IPS-18c (cell line): ENCODE results near the gene RMI1.
"Not testable (repeated sequence)": the region's sequence is repeated elsewhere in the genome, so short reads cannot be mapped to it uniquely, and the experiment has no call there.

ENCODE experiments used
- H3K4me3 ChIP-seq: 2 replicates; pipeline ENCODE4 v1.7.0; 2013; ENCODE audit warnings: low read depth, mild to moderate bottlenecking, low read length, moderate library complexity; ENCODE audit not compliant: insufficient read depth
- H3K9me3 ChIP-seq: one replicate; pipeline ENCODE4 v1.6.1; 2013; ENCODE audit warnings: mild to moderate bottlenecking, low read length, moderate library complexity; ENCODE audit not compliant: control insufficient read depth, insufficient read depth

Gene RMI1

DNA sequence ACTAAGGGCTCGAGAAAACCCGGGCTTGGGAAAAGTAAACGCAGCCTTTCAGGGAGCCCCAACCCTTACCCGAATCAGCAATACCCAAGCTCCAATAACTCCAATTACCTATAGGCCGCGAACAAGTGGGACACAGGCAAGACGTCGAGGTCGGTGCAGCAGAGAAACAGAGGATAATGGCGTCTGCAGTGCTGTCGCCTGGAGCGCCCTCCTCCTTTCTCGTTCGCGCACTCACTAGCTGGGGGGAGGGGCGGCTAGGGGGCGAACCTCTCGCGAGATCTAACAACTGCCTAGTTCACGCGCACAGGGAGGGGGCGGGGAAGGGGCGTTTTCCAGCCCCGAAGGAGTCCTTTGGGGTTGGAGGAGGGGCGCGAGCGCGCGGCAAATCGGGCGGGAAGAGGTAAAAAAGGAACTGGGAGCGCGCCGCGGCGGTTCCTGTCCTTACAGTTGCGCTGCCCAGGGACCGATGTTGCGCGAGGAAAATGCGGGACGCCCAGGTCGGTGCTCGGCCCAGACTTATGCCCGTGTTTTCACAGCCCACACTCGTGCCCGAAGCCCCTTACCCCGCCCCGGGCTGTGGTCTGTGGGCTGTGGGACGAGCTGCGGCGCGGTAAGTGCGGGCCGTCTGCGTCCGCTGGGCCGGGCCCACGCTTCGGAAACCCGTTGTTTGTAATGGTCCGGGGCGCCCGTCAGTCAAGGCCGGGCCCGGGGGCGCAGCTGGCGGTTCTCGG lies at the start of gene RMI1:
Gene RMI1 (plus strand): TSS at position 411 of the 731 bp plus-strand sequence. CDS start 20,182 bp downstream, outside the sequence.
- H3K9me3 ChIP-seq: no peaks in the 10 kb centered on the region

DNA sequence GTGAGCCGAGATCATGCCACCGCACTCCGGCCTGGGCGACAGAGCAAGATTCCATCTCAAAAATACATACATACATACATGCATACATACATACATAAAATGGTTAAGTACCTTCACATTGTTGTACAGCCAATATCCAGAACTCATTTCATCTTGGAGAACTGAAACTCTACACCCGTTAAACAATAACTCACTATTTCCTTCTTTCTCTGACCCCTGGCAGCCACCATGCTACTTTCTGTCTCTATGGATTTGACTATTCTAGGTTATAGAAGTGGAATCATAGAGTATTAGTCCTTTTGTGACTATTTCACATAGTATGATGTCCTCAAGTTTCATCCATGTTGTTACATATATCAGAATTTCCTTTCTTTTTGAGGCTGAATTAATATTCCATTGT lies 49.7 kb upstream of the RMI1 start:
- H3K9me3 ChIP-seq: no peaks in the 10 kb centered on the region
- H3K4me3 ChIP-seq: no peak overlapping the region

More for the DNA sequence above, at the start of gene RMI1:
- H3K4me3 ChIP-seq: peak within 1 kb of the TSS; percentile 99

DNA sequence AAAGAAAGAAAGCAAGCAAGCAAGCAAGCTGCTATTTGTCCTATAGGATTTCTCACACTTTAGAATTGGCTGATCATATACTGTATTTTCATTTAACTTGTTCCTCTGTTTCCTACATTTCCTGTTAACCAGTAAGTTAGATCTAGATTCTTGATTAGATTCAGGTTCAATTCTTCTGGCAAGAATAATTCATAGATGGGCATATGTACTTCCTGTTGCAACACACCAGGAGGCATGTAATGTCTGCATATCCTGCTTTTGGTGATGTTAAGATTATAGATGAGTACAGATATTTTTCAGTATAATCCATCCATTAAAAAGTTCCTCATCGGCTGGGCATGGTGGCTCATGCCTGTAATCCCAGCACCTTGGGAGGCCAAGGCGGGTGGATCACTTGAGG lies 48.6 kb upstream of the RMI1 start:
- Histone ChIP-seq H3K4me3 (no peak overlapping the region), H3K9me3 (no peaks in the 10 kb centered on the region)

DNA sequence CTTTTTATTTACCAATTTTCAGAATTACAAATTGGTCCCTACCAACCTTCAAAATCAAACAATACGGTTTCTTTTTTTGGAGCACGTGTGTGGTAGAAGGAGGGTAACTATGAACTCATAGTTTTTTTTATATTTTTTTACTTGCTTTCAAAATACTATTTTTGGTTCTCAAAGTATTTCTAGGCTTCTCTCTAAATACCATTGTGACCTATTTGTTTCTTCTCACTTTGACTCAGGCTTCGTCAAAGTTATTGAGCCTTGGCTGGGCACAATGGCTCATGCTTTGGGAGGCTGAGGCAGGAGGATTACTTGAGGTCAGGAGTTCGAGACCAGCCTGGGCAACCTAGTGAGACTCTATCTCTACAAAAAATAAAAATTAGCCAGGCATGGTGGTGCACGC lies 47.8 kb upstream of the RMI1 start:
- H3K4me3 ChIP-seq: no peak overlapping the region
- no peaks in the 10 kb centered on the region for H3K9me3 ChIP-seq

DNA sequence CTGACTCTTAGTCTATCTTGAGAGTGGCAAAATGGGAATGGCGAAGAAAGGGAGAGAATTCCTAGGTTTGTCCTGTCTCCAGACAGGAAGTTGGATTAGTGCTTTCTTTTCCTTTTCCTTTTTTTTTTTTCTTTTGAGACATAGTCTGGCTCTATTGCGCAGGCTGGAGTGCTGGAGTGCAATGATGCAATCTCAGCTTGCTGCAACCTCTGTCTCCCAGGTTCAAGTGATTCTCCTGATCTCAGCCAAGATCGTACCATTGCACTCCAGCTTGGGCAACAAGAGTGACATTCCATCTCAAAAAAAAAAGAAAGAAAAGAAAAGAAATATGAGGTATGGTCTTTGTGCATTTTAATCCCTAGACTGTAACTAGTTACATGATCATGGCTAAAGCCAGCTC lies 46.8 kb upstream of the RMI1 start:
- no peaks in the 10 kb centered on the region for H3K9me3 ChIP-seq
- H3K4me3 ChIP-seq: no peak overlapping the region

DNA sequence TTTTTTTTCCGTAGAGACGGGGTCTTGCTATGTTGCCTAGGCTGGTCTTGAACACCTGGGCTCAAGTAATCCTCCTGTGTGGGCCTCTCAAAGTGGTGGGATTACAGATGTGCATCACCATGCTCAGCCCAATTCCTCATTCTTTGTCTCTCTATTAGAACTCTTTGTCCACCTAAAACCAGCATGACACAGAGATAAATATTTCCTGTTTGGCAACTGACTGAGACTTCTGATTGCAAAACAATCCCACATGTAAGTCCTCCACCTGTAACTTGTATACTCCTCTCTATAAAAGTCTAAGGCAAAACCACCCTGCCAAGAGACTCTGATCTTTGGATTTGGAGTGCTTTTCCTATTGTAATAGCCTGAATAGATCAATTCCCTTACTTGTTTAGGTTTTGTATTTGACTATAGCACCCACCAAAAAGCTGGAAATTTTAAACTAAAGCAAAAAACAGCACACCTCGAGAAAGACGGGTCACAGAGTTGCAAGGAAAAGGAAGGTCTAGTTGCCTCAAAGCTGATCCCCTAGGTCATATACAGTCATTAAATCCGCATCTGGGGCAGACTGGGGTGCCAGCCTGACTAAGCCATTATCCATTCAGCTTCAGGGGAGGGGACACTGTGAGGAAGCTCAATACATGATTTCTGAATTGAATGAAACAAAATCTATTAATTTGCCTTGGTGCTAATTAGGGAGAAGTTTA lies 45.9 kb upstream of the RMI1 start:
- H3K9me3 ChIP-seq: no peaks in the 10 kb centered on the region
- no peak overlapping the region for H3K4me3 ChIP-seq

DNA sequence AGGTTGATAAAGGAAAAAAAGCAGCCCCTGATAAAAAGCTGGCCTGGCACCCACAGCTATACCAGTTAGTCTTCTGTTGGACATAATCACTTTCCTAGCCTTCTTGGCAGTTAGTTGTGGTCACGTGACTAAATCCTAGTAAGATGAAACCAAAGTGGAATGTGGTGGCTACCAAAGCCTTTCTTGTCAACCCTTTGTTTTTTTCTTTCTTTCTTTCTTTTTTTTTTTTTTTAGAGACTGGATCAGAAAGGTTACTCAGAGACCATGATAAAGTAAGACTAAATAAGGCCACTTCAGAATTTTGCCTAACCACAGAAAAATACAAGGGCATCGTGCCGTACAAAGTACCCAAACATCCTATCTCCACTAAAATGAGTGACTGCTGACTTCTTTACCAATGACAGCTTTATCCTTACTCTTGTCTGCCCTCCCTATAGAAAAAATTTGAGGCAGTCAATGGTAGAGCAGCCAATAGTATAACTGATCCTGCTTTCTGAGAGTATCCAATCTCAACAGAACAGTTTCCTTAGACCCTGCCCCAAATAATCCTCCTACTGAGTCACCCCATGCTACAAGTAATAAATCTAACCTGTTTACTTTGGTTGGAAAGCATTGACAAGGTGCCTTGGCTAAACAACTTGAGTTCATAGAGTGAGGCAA lies 45.2 kb upstream of the RMI1 start:
- Histone ChIP-seq H3K4me3 (no peak overlapping the region), H3K9me3 (no peaks in the 10 kb centered on the region)

DNA sequence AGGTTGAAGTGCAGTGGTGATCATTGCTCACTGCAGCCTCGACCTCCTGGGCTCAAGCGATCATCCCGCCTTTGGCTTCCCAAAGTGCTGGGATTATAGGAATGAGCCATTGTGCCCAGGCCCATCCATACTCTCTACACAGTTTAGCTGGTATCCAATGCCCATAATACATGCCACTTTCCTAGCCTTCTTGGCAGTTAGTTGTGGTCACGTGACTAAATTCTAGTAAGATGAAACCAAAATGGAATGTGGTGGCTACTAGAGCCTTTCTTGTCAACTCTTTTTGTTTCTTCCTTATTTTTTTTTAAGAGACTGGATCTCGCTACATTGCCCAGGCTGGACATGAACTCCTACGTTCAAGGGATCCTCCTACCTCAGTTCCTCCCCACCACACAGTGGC lies 44.1 kb upstream of the RMI1 start:
- H3K9me3 ChIP-seq: no peaks in the 10 kb centered on the region
- no peak overlapping the region for H3K4me3 ChIP-seq

DNA sequence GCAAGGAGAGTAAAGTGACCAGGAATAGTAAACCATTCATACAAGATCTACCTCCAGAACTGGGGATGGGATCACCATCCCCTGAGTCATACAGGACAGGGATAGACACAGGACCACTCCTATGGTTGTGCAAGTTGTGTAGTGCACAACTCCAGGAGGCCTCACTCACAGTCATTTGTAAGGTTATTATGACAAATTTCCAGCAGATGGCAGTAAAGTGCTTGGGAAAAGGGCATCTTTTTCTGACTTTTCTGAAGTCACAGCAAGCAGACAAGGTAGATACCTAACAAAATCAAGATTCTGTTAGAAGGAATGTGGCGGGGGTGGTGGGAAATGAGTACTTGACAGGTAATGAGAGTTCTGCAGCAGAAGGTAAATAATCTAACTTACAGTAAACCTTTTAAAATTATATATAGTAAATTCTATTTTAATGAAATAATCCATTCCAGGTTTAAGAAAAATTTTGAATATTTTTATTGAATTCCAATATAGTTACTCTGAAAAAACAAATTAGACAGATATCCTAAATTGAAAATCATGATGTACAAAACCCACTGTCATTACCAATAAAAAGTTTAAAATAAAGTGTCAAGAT lies 42.6 kb upstream of the RMI1 start:
- no peak overlapping the region for H3K4me3 ChIP-seq

DNA sequence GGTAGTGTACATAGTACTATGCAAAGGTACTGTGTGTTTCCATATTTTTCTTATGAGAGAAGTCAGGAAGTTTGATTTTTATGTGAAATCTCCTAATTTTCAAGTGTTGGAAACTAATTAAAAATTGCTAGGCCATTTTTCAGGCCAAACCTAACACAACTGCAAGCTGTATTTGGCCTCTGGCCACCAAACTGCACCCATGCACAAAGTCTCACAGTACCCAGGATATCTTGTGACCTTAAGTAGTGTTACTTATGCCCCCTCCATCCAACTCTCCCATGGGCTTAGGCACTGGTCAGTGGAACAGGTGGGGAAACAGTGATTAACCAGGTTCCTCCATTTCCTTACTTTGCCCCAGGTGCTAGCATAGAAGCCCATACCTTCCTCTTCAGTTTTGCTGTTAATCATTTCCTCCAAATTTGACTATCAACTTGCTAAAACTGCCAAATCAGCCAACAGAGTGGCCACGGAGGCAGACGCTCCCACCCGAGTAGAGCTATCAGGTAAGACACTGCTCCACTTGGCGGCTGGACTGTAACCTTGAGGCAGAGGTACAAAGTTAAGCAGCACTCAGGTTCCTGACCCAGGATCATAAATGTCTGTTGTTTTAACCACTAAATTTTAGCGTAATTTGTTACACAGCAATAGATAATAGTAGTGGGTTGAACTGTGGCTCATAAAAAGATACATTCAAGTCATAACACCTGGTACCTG lies 39.9 kb upstream of the RMI1 start:
- Histone ChIP-seq H3K4me3 (no peak overlapping the region), H3K9me3 (no peaks in the 10 kb centered on the region)

More for the DNA sequence above, 42.6 kb upstream of the RMI1 start:
- H3K9me3 ChIP-seq: no peaks in the 10 kb centered on the region

DNA sequence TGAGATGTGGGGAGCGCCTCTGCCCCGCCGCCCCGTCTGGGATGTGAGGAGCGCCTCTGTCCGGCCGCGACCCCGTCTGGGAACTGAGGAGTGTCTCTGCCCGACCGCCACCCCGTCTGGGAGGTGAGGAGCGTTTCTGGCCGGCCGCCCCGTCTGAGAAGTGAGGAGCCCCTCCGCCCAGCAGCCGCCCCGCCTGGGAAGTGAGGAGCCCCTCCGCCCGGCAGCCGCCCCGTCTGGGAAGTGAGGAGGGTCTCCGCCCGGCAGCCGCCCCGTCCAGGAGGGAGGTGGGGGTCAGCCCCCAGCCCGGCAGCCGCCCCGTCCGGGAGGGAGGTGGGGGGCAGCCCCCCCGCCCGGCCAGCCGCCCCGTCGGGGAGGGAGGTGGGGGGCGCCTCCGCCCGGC lies 32.5 kb upstream of the RMI1 start:
- not testable (repeated sequence) for H3K9me3 ChIP-seq, H3K4me3 ChIP-seq

DNA sequence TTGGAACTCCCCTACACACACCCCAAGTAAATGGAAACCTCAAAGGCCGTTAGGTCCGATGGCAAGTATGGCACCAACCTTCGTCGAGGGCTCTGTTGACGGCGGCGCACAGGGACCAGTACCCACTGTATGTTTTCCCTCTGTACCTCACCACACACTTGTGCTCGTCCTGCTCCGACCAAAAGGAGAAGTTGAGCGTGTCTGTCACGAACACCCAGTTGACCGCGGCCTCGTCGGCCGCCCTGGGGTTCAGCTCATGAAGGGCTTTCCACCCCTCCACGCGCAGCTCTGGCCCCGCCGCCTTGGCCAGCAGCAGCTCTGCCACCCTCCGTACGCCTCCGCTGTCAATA lies 24.5 kb upstream of the RMI1 start:
- H3K4me3 ChIP-seq: peak overlapping the region; percentile 80

DNA sequence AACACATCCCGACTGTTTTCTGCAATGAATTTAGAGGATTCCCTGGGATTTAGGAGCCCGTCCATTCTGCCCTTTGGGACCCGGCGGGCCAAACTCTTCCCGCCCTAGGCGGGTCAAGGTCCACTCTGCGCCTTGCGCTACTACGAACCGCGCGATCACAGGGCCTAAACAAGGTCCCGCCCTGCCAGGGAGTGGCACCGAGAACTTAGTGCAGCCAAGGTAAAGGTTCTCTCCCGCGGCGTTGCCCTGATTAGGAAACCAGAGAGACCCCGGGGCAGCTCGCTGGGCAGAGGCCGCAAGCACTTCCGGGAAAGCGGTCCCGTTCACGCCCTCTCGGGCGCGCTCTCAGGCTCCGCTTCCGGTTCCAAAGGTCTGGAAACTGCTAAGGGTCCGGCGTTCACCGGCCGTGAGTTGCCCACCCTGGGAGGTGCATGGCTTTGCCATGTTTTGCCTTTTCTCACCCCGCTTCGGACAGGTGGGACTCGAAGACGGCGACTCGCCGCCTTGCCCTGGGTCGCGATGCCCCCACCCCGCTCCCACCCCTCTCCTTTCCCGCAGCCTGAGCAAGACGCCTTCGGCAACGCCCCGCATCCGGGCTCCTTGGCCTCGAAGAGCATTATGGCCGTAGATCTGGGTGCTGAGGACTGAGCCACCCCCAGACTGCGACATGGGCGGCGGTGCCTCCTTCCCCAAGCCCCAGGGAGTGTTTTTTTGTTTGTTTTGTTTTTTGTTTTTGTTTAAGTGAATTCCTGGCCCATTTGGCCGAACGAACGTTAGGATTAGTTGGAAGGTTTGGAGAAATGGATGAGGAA lies 24.0 kb upstream of the RMI1 start:
- no peaks in the 10 kb centered on the region for H3K9me3 ChIP-seq
- H3K4me3 ChIP-seq: peak overlapping the region; percentile 80

More for the DNA sequence above, 24.5 kb upstream of the RMI1 start:
- H3K9me3 ChIP-seq: no peaks in the 10 kb centered on the region

DNA sequence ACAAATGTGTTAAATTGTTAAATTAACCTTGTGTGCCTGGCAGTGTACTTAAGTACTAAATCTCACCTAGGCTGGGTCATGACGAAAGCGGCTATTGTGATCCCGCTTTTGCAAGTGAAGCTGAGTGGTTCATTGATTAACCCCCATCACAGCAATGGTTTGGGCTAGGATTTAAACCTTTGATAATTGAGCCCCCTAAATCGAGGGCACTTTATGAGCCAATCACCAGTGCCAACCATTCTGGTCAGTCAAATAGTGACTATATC lies 23.4 kb upstream of the RMI1 start:
- H3K9me3 ChIP-seq: no peaks in the 10 kb centered on the region
- peak overlapping the region; percentile 80 for H3K4me3 ChIP-seq

DNA sequence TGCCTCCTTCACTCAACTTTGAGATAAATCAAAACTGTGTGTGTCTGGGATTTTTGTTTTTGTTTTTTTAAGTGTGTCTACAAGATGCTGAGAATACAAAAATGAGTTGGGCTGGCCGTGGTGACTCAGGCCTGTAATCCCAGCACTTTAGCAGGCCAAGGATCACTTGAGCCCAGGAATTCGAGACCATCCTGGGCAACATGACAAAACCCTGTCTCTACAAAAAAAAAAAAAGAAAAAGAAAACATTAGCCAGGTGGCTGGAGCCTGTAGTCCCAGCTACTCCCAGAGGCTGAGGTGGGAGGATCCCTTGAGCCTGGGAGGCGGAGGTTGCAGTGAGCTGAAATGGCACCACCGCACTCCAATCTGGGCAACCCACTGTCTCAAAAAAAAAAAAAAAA lies 21.5 kb upstream of the RMI1 start:
- Histone ChIP-seq H3K9me3 (no peaks in the 10 kb centered on the region), H3K4me3 (no peak overlapping the region)

DNA sequence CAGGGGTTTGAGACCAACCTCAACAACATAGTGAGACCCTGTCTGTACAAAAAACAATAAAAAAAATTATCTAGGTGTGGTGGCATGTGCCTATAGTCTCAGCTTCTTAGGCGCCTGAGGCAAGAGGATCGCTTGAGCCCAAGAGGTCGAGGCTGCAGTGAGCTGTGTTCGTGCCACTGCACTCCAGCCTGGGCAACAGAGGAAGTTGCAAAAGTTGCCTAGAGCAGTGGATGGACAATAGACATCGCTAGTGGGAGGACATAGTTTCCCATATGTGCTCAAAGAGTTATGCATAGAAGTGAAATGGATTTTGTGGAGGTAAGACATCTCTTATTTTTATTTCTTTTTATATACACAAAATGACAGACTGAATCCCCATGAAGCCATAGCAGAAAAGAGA lies 19.6 kb upstream of the RMI1 start:
- no peak overlapping the region for H3K4me3 ChIP-seq
- H3K9me3 ChIP-seq: no peaks in the 10 kb centered on the region

DNA sequence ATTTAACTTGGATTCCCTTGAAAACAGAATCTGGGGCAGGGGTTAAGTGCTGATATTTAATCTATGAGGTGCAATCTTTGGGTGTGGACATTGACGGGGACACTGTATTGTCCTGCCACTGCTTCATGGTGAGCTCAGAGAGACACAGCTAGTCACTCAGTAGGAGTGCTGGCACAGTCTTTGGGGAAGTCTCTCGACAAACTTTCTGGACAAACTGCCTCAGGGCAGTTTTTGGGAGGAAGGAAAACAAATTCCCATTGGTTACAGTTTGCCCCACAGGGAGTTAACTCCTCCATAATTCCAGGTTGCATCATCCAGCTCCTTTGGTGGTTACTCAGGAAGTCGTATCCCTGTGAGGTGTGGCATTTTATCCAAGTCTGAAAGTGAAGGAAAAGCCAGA lies 18.4 kb upstream of the RMI1 start:
- Histone ChIP-seq H3K9me3 (no peaks in the 10 kb centered on the region), H3K4me3 (no peak overlapping the region)
